Gastroesophageal sphincter (tissue), 3 donors: Measurements from ENCODE around the gene SNX32.

Experiments
- CTCF ChIP-seq, 4 experiments: fragments of 200-600 bp in 2 of 4; fragments of 450-650 bp in 2 of 4; sonication (generic) in 1 of 4; IDR thresholded peaks; one replicate each; pipeline ENCODE4 v1.5.1; 2017 to 2019; ENCODE audit warnings: antibody characterized with exemption in 4 of 4, mild to moderate bottlenecking in 2 of 4, moderate library complexity in 2 of 4
- POLR2AphosphoS5 ChIP-seq: sonication (generic); formaldehyde crosslinking; IDR thresholded peaks from one replicate; pipeline ENCODE4 v1.6.1; 2017; ENCODE audit warnings: antibody characterized with exemption

DNA sequence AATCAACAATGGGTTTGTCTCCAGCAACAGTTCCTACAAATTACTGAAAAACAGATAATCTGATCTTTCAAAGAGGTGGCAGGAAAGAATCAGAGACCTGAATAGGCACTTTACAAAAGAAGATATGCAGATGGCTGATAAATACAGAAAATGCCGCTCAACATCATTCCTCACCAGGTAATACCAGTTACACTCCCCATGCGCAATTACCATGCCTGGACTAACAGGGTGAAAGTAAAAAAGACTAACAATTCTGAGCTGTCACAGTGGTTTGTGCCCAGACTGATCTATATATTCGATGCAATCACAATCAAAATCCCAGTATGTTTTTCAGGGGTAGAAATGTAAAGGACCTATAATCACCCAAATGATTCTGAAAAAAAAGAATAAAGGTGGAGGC lies 10.0 kb downstream of the SNX32 start:
- TF ChIP-seq POLR2AphosphoS5 (no peak), CTCF (IDR thresholded peaks at IDR 0.05) (no peak)
